GM23338 (cell line): Measurements from ENCODE around the gene LZIC. TPM values are rescaled to one million over a fixed set of nuclear protein-coding genes. Genes with fewer than 3 reads are reported as not detected.

Source experiments
- ATAC-seq: fragments of 200-7000 bp; cut with Tn5 transposase; 3 replicates; pipeline ENCODE4 v1.9.1; 2020
- DNase-seq: peaks from one replicate; pipeline ENCODE4 v3.0.0-alpha.2; 2015; ENCODE audit warnings: low spot score
- H2AFZ ChIP-seq: fragments of 200-600 bp; sonication (generic); 2 replicates; pipeline ENCODE4 v1.8.0; 2016; ENCODE audit warnings: antibody characterized with exemption, mild to moderate bottlenecking, moderate library complexity
- H3F3A ChIP-seq: fragments of 200-600 bp; sonication (generic); replicated peaks from 2 replicates; pipeline ENCODE4 v1.8.0; 2017; ENCODE audit warnings: antibody characterized with exemption, mixed run types, low read depth
- H3K27ac ChIP-seq: fragments of 200-600 bp; sonication (generic); 2 replicates; pipeline ENCODE4 v1.6.1; 2016; ENCODE audit warnings: low read depth
- H3K27me3 ChIP-seq: fragments of 200-600 bp; sonication (generic); 2 replicates; pipeline ENCODE4 v1.8.0; 2016; ENCODE audit warnings: mild to moderate bottlenecking, mixed run types, moderate library complexity; ENCODE audit not compliant: insufficient read depth
- H3K36me3 ChIP-seq: fragments of 200-600 bp; sonication (generic); 2 replicates; pipeline ENCODE4 v1.8.0; 2016; ENCODE audit warnings: mild to moderate bottlenecking; ENCODE audit not compliant: insufficient read depth
- H3K4me1 ChIP-seq: fragments of 200-600 bp; sonication (generic); 2 replicates; pipeline ENCODE4 v1.8.0; 2016; ENCODE audit warnings: mild to moderate bottlenecking, moderate library complexity; ENCODE audit not compliant: insufficient read depth
- H3K4me2 ChIP-seq: fragments of 200-600 bp; sonication (generic); 2 replicates; pipeline ENCODE4 v1.7.1; 2017; ENCODE audit warnings: mixed run types
- H3K4me3 ChIP-seq: fragments of 200-600 bp; sonication (generic); 2 replicates; pipeline ENCODE4 v1.6.1; 2016; ENCODE audit warnings: mixed run types
- H3K79me2 ChIP-seq: fragments of 200-600 bp; sonication (generic); replicated peaks from 2 replicates; pipeline ENCODE4 v1.8.0; 2017; ENCODE audit warnings: mild to moderate bottlenecking; ENCODE audit not compliant: insufficient read depth
- H3K9me2 ChIP-seq: fragments of 200-600 bp; sonication (generic); 2 replicates; pipeline ENCODE4 v1.8.0; 2017; ENCODE audit not compliant: insufficient read depth
- H4K20me1 ChIP-seq: fragments of 200-600 bp; sonication (generic); replicated peaks from 2 replicates; pipeline ENCODE4 v1.8.0; 2017; ENCODE audit warnings: mild to moderate bottlenecking; ENCODE audit not compliant: insufficient read depth
- H3K27ac Mint-ChIP-seq: 2 replicates; pipeline ENCODE4 v1.8.0; 2020; ENCODE audit warnings: inconsistent platforms, mild to moderate bottlenecking, moderate library complexity, mixed read lengths
- H3K27me3 Mint-ChIP-seq: 3 replicates; pipeline ENCODE4 v1.8.0; 2022; ENCODE audit warnings: low read depth, mild to moderate bottlenecking, moderate library complexity, mixed read lengths, inconsistent platforms; ENCODE audit not compliant: insufficient read depth, poor library complexity
- H3K36me3 Mint-ChIP-seq: 3 replicates; pipeline ENCODE4 v1.8.0; 2021; ENCODE audit warnings: low read depth, mild to moderate bottlenecking, inconsistent platforms, moderate library complexity, mixed read lengths
- H3K4me1 Mint-ChIP-seq: 3 replicates; pipeline ENCODE4 v1.8.0; 2020; ENCODE audit warnings: mild to moderate bottlenecking, inconsistent platforms, mixed read lengths
- H3K4me3 Mint-ChIP-seq: 3 replicates; pipeline ENCODE4 v1.8.0; 2021; ENCODE audit warnings: moderate library complexity, mild to moderate bottlenecking, inconsistent platforms, mixed read lengths
- H3K9me3 Mint-ChIP-seq: 3 replicates; pipeline ENCODE4 v1.8.0; 2020; ENCODE audit warnings: moderate library complexity, mild to moderate bottlenecking, inconsistent platforms, mixed read lengths
- CREB1 ChIP-seq: fragments of 250-450 bp; sonication (Bioruptor Pico); IDR thresholded peaks from 2 replicates; pipeline ENCODE4 v1.5.0; 2020; ENCODE audit warnings: low read depth, mild to moderate bottlenecking, moderate library complexity
- CTCF ChIP-seq, 2 experiments: fragments of 200-600 bp in 1 of 2; sonication (generic) in 1 of 2; conservative IDR thresholded peaks; 2 replicates each; pipeline versions ENCODE4 v1.5.1 to v1.6.1; 2016 to 2017; ENCODE audit warnings: antibody characterized with exemption in 2 of 2, low read depth in 2 of 2, mild to moderate bottlenecking in 2 of 2, moderate library complexity in 1 of 2
- ETS1 ChIP-seq: IDR thresholded peaks from 2 replicates; pipeline ENCODE4 v1.6.1; 2016; ENCODE audit warnings: antibody characterized with exemption
- EZH2 ChIP-seq: fragments of 200-600 bp; sonication (generic); IDR thresholded peaks from one replicate; pipeline ENCODE4 v1.8.0; 2017; ENCODE audit warnings: antibody characterized with exemption, mild to moderate bottlenecking, low read depth; ENCODE audit not compliant: unreplicated experiment
- EZH2phosphoT487 ChIP-seq: fragments of 200-600 bp; sonication (generic); IDR thresholded peaks from one replicate; pipeline ENCODE4 v1.8.1; 2018; ENCODE audit warnings: antibody characterized with exemption; ENCODE audit not compliant: unreplicated experiment
- JUNB ChIP-seq: IDR thresholded peaks from one replicate; pipeline ENCODE4 v1.6.1; 2016; ENCODE audit warnings: antibody characterized with exemption; ENCODE audit not compliant: unreplicated experiment
- NANOG ChIP-seq: IDR thresholded peaks from 2 replicates; pipeline ENCODE4 v1.6.1; 2016; ENCODE audit warnings: antibody characterized with exemption, borderline replicate concordance
- POLR2AphosphoS5 ChIP-seq: IDR thresholded peaks from 2 replicates; pipeline ENCODE4 v1.6.1; 2016; ENCODE audit warnings: antibody characterized with exemption, low read depth
- ZNF114 ChIP-seq: fragments of 250-450 bp; sonication (Bioruptor Pico); IDR thresholded peaks from 2 replicates; pipeline ENCODE4 v1.5.0; 2020; ENCODE audit warnings: mild to moderate bottlenecking, moderate library complexity
- ZNF331 ChIP-seq: fragments of 250-450 bp; sonication (Bioruptor Pico); IDR thresholded peaks from 2 replicates; pipeline ENCODE4 v1.5.0; 2020; ENCODE audit warnings: low read depth, mild to moderate bottlenecking, moderate library complexity
- polyA plus RNA-seq: library from polyadenylated mRNA; unstranded; fragments of >200 nt; fragmentation: Nextera tagmentation; extraction: Ambion mirVana; gene quantifications from 2 replicates; pipeline ENCODE4 v1.2.1, GENCODE V29; 2016
- total RNA-seq: library from RNA; depleted of rRNA; stranded (reverse); fragments of >200 nt; shearing (Covaris generic); gene quantifications from 2 replicates; pipeline ENCODE4 v1.2.3, GENCODE V29; 2014
- TF ChIP-seq, protein P1 (sequence below): fragments of 250-450 bp; sonication (Bioruptor Pico); IDR thresholded peaks from 2 replicates; pipeline ENCODE4 v1.5.0; 2020; ENCODE audit warnings: mild to moderate bottlenecking, moderate library complexity

LZIC gene
- total and polyA plus RNA-seq, 2 experiments from 2014 or later: 19.4 to 23.5 TPM

DNA sequence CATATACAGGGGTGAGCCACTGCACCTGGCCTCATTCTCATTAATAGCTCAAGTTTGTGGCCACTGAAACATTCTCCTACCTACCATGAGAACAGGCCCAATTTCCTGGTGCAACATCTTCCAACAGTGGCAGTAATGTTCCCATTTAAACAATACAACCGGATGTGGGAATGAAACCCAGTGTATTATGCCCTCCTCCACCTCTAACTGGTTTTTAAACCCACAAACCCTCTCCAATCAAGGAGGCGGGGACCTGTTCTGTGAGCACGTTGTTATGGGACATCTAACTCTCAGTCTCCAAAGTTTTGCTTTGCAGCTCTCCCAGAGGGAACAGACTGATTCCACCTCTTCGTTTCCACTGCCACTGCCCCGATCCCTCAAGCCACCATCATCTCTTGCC, 35.8 kb downstream of the LZIC start (continued):
- TF ChIP-seq ZNF114 (CRISPR knock-in tag) (no peak), ETS1 (no peak), CTCF (conservative IDR thresholded peaks at IDR 0.05; ENCODE audit: low read depth in 2 of 2) (no peak), EZH2phosphoT487 (no peak)

- Mint-ChIP-seq H3K4me1 (peaks cover 27% of the 10 kb centered on the region), H3K4me3 (no peak overlapping the region)
- no peak for TF ChIP-seq ZNF114 (CRISPR knock-in tag)
- no peak for TF ChIP-seq ZNF331
- no peak for TF ChIP-seq JUNB
- TF ChIP-seq NANOG: no peak
- TF ChIP-seq ETS1: no peak
- TF ChIP-seq POLR2AphosphoS5: no peak
- TF ChIP-seq EZH2: no peak
- no peak for TF ChIP-seq EZH2phosphoT487
- TF ChIP-seq CTCF (conservative IDR thresholded peaks at IDR 0.05; ENCODE audit: low read depth in 2 of 2): no peak
- TF ChIP-seq, protein P1, sequence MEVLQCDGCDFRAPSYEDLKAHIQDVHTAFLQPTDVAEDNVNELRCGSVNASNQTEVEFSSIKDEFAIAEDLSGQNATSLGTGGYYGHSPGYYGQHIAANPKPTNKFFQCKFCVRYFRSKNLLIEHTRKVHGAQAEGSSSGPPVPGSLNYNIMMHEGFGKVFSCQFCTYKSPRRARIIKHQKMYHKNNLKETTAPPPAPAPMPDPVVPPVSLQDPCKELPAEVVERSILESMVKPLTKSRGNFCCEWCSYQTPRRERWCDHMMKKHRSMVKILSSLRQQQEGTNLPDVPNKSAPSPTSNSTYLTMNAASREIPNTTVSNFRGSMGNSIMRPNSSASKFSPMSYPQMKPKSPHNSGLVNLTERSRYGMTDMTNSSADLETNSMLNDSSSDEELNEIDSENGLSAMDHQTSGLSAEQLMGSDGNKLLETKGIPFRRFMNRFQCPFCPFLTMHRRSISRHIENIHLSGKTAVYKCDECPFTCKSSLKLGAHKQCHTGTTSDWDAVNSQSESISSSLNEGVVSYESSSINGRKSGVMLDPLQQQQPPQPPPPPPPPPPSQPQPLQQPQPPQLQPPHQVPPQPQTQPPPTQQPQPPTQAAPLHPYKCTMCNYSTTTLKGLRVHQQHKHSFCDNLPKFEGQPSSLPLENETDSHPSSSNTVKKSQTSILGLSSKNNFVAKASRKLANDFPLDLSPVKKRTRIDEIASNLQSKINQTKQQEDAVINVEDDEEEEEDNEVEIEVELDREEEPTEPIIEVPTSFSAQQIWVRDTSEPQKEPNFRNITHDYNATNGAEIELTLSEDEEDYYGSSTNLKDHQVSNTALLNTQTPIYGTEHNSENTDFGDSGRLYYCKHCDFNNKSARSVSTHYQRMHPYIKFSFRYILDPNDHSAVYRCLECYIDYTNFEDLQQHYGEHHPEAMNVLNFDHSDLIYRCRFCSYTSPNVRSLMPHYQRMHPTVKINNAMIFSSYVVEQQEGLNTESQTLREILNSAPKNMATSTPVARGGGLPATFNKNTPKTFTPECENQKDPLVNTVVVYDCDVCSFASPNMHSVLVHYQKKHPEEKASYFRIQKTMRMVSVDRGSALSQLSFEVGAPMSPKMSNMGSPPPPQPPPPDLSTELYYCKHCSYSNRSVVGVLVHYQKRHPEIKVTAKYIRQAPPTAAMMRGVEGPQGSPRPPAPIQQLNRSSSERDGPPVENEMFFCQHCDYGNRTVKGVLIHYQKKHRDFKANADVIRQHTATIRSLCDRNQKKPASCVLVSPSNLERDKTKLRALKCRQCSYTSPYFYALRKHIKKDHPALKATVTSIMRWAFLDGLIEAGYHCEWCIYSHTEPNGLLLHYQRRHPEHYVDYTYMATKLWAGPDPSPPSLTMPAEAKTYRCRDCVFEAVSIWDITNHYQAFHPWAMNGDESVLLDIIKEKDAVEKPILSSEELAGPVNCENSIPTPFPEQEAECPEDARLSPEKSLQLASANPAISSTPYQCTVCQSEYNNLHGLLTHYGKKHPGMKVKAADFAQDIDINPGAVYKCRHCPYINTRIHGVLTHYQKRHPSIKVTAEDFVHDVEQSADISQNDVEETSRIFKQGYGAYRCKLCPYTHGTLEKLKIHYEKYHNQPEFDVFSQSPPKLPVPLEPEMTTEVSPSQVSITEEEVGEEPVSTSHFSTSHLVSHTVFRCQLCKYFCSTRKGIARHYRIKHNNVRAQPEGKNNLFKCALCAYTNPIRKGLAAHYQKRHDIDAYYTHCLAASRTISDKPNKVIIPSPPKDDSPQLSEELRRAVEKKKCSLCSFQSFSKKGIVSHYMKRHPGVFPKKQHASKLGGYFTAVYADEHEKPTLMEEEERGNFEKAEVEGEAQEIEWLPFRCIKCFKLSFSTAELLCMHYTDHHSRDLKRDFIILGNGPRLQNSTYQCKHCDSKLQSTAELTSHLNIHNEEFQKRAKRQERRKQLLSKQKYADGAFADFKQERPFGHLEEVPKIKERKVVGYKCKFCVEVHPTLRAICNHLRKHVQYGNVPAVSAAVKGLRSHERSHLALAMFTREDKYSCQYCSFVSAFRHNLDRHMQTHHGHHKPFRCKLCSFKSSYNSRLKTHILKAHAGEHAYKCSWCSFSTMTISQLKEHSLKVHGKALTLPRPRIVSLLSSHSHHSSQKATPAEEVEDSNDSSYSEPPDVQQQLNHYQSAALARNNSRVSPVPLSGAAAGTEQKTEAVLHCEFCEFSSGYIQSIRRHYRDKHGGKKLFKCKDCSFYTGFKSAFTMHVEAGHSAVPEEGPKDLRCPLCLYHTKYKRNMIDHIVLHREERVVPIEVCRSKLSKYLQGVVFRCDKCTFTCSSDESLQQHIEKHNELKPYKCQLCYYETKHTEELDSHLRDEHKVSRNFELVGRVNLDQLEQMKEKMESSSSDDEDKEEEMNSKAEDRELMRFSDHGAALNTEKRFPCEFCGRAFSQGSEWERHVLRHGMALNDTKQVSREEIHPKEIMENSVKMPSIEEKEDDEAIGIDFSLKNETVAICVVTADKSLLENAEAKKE: no peak
- TF ChIP-seq CREB1: no peak
These were observed 36.7 kb downstream of the LZIC start for GRCh38 chr1:9906466-9906865.

More at GRCh38 chr1:9906466-9906865, 36.7 kb downstream of the LZIC start:
- H3F3A ChIP-seq: peaks cover 7% of the 10 kb centered on the region; the same call in 1 of the 2 replicates
- DNase-seq (no peak), ATAC-seq (no peak)
- no peaks in the 10 kb centered on the region for H3K27me3 ChIP-seq
- no peak overlapping the region for H2AFZ ChIP-seq
- no peak overlapping the region for H3K27ac ChIP-seq
- no peaks in the 10 kb centered on the region; the same call in 1 of the 2 replicates for H3K9me2 ChIP-seq
- Mint-ChIP-seq H3K27ac (no peak overlapping the region), H3K9me3 (no peaks in the 10 kb centered on the region), H3K27me3 (peaks cover 6% of the 10 kb centered on the region), H3K36me3 (no peaks in the 10 kb centered on the region)
- H3K4me2 ChIP-seq: no peak overlapping the region
- H3K4me1 ChIP-seq: peaks cover 12% of the 10 kb centered on the region
- H3K79me2 ChIP-seq: peaks cover 50% of the 10 kb centered on the region
- no peaks in the 10 kb centered on the region for H3K36me3 ChIP-seq
- H4K20me1 ChIP-seq: peaks cover 10% of the 10 kb centered on the region
- no peak overlapping the region for H3K4me3 ChIP-seq
